Measurements from ENCODE around the gene SH3RF3. TPM values are rescaled to one million over a fixed set of nuclear protein-coding genes. Genes with fewer than 3 reads are reported as not detected.

SH3RF3 gene
- total RNA-seq, 2 experiments from 2014 or later = 1.4 TPM

- Mint-ChIP-seq H3K27me3 (no peaks in the 10 kb centered on the region), H3K9me3 (ENCODE audit: low read depth) (no peaks in the 10 kb centered on the region), H3K4me1 (peaks cover 26% of the 10 kb centered on the region), H3K36me3 (ENCODE audit: low read depth) (no peaks in the 10 kb centered on the region), H3K27ac (no peak overlapping the region), H3K4me3 (no peak overlapping the region)
- ATAC-seq (no peak), DNase-seq (no peak)
- ChIA-PET CTCF (interaction anchor here (0.9 to 1.0 kb wide), 2 partner anchors 14 to 159 kb away, joined by 3 read pairs; no protein-coding TSS in a partner anchor), POLR2A (no interaction called here)
- intact Hi-C loops (cut with DNase I, micrococcal nuclease) = no loop called here
Measured at GRCh38 chr2:109318150-109318948, 189.3 kb downstream of the SH3RF3 start.

- no peak overlapping the region for H3K4me3 Mint-ChIP-seq
- intact Hi-C loops (cut with DNase I, micrococcal nuclease) = no loop called here
Measured at GRCh38 chr2:109318949-109319342, 189.9 kb downstream of the SH3RF3 start.

GRCh38 chr2:109320195-109320922, 191.4 kb downstream of the SH3RF3 start:
- intact Hi-C loops (cut with DNase I, micrococcal nuclease) = no loop called here
- Mint-ChIP-seq H3K27ac (no peak overlapping the region), H3K4me1 (peaks cover 26% of the 10 kb centered on the region), H3K4me3 (no peak overlapping the region), H3K36me3 (ENCODE audit: low read depth) (no peaks in the 10 kb centered on the region), H3K9me3 (ENCODE audit: low read depth) (no peaks in the 10 kb centered on the region), H3K27me3 (no peaks in the 10 kb centered on the region)
- CTCF ChIA-PET = interaction anchor here (0.6 kb wide), 1 partner anchor 90 kb away, joined by 4 read pairs; no protein-coding TSS in a partner anchor
- POLR2A ChIA-PET = no interaction called here
- ATAC-seq (no peak), DNase-seq (no peak)

More at GRCh38 chr2:109318949-109319342, 189.9 kb downstream of the SH3RF3 start:
- no peak for DNase-seq
- ChIA-PET POLR2A (no interaction called here), CTCF (interaction anchor here (0.9 to 1.0 kb wide), 2 partner anchors 13 to 158 kb away, joined by 3 read pairs; no protein-coding TSS in a partner anchor)
- no peaks in the 10 kb centered on the region for H3K9me3 Mint-ChIP-seq (ENCODE audit: low read depth)
- no peak for ATAC-seq
- H3K27ac Mint-ChIP-seq = no peak overlapping the region
- H3K27me3 Mint-ChIP-seq = no peaks in the 10 kb centered on the region
- peaks cover 26% of the 10 kb centered on the region for H3K4me1 Mint-ChIP-seq
- no peaks in the 10 kb centered on the region for H3K36me3 Mint-ChIP-seq (ENCODE audit: low read depth)

- DNase-seq = no peak
- Mint-ChIP-seq H3K27me3 (no peaks in the 10 kb centered on the region), H3K27ac (no peak overlapping the region), H3K4me3 (no peak overlapping the region), H3K9me3 (ENCODE audit: low read depth) (no peaks in the 10 kb centered on the region), H3K36me3 (ENCODE audit: low read depth) (no peaks in the 10 kb centered on the region), H3K4me1 (peaks cover 19% of the 10 kb centered on the region)
- intact Hi-C loops (cut with DNase I, micrococcal nuclease) = no loop called here
- CTCF ChIA-PET = no interaction called here
- ATAC-seq = no peak
- POLR2A ChIA-PET = no interaction called here
Measured at GRCh38 chr2:109321570-109321969, 192.6 kb downstream of the SH3RF3 start.

DNA sequence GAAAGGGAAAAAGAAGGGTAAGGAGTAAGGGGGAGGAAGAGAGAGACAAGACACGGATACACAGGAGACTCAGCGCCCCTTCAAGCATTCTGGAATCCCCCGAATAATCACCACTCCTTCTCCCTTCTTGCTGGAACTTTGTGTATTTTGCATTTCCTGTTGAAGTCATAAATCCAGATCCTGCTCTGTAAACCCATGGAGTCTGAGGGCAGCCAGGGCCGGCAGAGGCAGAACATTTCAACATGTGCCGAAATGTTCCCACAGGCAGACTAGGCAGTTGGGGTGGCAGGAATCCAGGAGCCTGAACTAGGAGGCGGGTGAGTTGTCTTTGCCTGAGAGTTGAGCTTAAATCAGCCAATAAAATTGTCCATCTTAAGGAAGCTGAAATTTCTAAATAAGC, 193.1 kb downstream of the SH3RF3 start:
- H3K36me3 Mint-ChIP-seq (ENCODE audit: low read depth) = no peaks in the 10 kb centered on the region
- POLR2A ChIA-PET = no interaction called here
- DNase-seq (no peak), ATAC-seq (no peak)
- CTCF ChIA-PET = no interaction called here
- H3K27ac Mint-ChIP-seq = no peak overlapping the region
- H3K4me3 Mint-ChIP-seq = no peak overlapping the region
- peaks cover 16% of the 10 kb centered on the region for H3K4me1 Mint-ChIP-seq
- intact Hi-C loops (cut with DNase I, micrococcal nuclease) = no loop called here
- no peaks in the 10 kb centered on the region for H3K9me3 Mint-ChIP-seq (ENCODE audit: low read depth)
- H3K27me3 Mint-ChIP-seq = no peaks in the 10 kb centered on the region

DNA sequence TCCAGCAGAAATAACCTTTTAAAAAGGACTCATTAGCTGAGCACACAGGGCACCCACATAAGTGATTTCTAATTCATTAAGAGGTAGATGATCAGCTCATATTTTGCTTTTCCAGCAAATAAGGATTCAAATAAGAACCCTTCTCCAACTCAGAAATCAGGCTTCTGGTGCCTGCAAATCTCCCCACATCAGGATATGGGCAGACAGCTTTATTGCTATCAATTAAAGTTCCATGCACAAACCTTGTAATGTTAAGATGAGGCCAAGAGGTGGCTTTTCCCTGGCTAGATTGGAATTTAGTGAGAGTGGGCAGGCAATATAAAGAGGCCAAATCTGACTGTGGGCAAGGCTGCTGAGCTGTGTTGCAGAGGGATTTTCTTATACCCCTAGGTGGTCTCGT, 193.6 kb downstream of the SH3RF3 start:
- Mint-ChIP-seq H3K4me3 (no peak overlapping the region), H3K4me1 (peaks cover 16% of the 10 kb centered on the region), H3K9me3 (ENCODE audit: low read depth) (no peaks in the 10 kb centered on the region), H3K27me3 (no peaks in the 10 kb centered on the region), H3K36me3 (ENCODE audit: low read depth) (no peaks in the 10 kb centered on the region), H3K27ac (no peak overlapping the region)
- ChIA-PET POLR2A (no interaction called here), CTCF (interaction anchor here (0.7 kb wide), 1 partner anchor 97 kb away, joined by 3 read pairs; no protein-coding TSS in a partner anchor)
- intact Hi-C loops (cut with DNase I, micrococcal nuclease) = no loop called here
- ATAC-seq (no peak), DNase-seq (no peak)

GRCh38 chr2:109324861-109325260, 195.9 kb downstream of the SH3RF3 start:
- H3K4me1 Mint-ChIP-seq = peaks cover 8% of the 10 kb centered on the region
- H3K4me3 Mint-ChIP-seq = no peak overlapping the region
- CTCF ChIA-PET = no interaction called here
- no peak for ATAC-seq
- DNase-seq = no peak
- POLR2A ChIA-PET = no interaction called here
- H3K9me3 Mint-ChIP-seq (ENCODE audit: low read depth) = no peaks in the 10 kb centered on the region
- H3K27ac Mint-ChIP-seq = no peak overlapping the region
- H3K27me3 Mint-ChIP-seq = no peaks in the 10 kb centered on the region
- intact Hi-C loops (cut with DNase I, micrococcal nuclease) = no loop called here
- no peaks in the 10 kb centered on the region for H3K36me3 Mint-ChIP-seq (ENCODE audit: low read depth)

GRCh38 chr2:109325570-109325969, 196.6 kb downstream of the SH3RF3 start:
- no peaks in the 10 kb centered on the region for H3K9me3 Mint-ChIP-seq (ENCODE audit: low read depth)
- CTCF ChIA-PET = no interaction called here
- H3K4me1 Mint-ChIP-seq = peaks cover under 1% of the 10 kb centered on the region
- intact Hi-C loops (cut with DNase I, micrococcal nuclease) = no loop called here
- no peak overlapping the region for H3K4me3 Mint-ChIP-seq
- ATAC-seq (no peak), DNase-seq (no peak)
- POLR2A ChIA-PET = no interaction called here
- no peaks in the 10 kb centered on the region for H3K36me3 Mint-ChIP-seq (ENCODE audit: low read depth)
- H3K27me3 Mint-ChIP-seq = no peaks in the 10 kb centered on the region
- H3K27ac Mint-ChIP-seq = no peak overlapping the region

DNA sequence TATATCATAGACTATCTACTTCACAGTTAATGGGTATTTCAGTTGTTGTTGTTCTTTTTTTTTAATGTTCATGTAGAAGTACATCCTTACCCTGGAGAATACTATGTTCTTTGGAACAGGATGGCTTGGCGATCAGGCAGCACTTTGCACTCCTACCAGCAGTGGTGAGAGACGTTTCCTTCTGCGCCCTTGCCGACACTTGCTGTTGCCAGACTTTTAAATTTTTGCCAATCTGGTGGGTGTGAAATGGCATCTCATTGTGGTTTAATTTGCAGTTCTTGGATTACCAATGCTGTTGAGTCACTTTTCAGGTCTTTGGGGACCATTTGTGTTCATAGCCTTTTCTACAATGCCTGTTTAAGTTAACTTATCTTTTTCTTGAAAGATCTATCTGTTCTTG, 197.3 kb downstream of the SH3RF3 start:
- no peak overlapping the region for H3K27ac Mint-ChIP-seq
- no peaks in the 10 kb centered on the region for H3K4me1 Mint-ChIP-seq
- ChIA-PET POLR2A (no interaction called here), CTCF (no interaction called here)
- DNase-seq (no peak), ATAC-seq (no peak)
- no peak overlapping the region for H3K4me3 Mint-ChIP-seq
- no peaks in the 10 kb centered on the region for H3K36me3 Mint-ChIP-seq (ENCODE audit: low read depth)
- intact Hi-C loops (cut with DNase I, micrococcal nuclease) = no loop called here
- H3K9me3 Mint-ChIP-seq (ENCODE audit: low read depth) = no peaks in the 10 kb centered on the region
- no peaks in the 10 kb centered on the region for H3K27me3 Mint-ChIP-seq

DNA sequence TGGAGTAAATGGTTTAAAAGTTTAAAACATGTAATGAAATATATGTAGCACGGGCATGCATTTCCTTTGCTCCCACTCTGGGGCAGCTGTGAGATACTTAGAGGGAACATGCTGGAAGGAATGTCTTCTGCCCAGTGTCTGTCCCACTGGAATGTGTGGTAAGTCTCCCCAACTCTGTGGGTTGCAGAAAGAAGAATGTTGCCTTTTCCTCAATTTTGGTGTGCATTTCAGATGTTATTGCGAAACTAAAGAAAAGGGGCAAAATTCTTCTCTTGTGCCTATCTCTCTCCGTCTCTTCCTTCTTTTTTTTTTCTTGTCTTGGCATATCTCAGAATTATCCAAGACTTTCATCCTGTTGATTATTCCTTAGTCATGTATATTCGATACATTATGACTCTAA, 201.1 kb downstream of the SH3RF3 start:
- peaks cover 16% of the 10 kb centered on the region for H3K4me1 Mint-ChIP-seq
- H3K27ac Mint-ChIP-seq = no peak overlapping the region
- ChIA-PET POLR2A (no interaction called here), CTCF (interaction anchor here (0.6 kb wide), 1 partner anchor 184 kb away, joined by 4 read pairs; no protein-coding TSS in a partner anchor)
- no peak for DNase-seq
- H3K9me3 Mint-ChIP-seq (ENCODE audit: low read depth) = no peaks in the 10 kb centered on the region
- no peaks in the 10 kb centered on the region for H3K27me3 Mint-ChIP-seq
- ATAC-seq = no peak
- no peak overlapping the region for H3K4me3 Mint-ChIP-seq
- intact Hi-C loops (cut with DNase I, micrococcal nuclease) = loop anchor here in 1 of 2 experiments (5.0 kb wide), 1 partner anchor 182 kb away; no protein-coding TSS in a partner anchor
- H3K36me3 Mint-ChIP-seq (ENCODE audit: low read depth) = no peaks in the 10 kb centered on the region

DNA sequence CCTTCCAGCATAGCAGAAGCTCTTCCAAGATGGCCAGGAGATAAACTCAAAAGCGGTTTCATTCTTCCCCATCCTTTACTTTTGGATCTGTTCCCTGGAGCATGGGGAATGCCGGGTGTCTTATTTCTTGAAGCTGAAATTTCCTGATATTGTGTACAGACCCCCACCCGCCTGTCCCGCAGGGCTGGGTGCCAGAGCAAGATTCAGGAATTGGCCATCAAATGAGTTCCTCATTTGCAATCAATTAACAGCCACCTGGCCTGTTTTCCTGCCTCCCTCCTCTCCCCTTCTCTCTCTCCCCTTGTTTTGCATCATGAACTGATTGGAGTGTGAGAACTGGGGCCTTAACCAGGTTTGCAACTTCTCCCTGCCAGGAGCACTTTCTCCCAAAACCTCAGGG, 202.1 kb downstream of the SH3RF3 start:
- ChIA-PET POLR2A (no interaction called here), CTCF (no interaction called here)
- ATAC-seq = no peak
- intact Hi-C loops (cut with DNase I, micrococcal nuclease) = loop anchor here in 1 of 2 experiments (5.0 kb wide), 1 partner anchor 181 kb away; no protein-coding TSS in a partner anchor
- no peak overlapping the region for H3K27ac Mint-ChIP-seq
- no peak overlapping the region for H3K4me3 Mint-ChIP-seq
- DNase-seq = no peak
- H3K36me3 Mint-ChIP-seq (ENCODE audit: low read depth) = no peaks in the 10 kb centered on the region
- H3K4me1 Mint-ChIP-seq = peaks cover 26% of the 10 kb centered on the region
- H3K27me3 Mint-ChIP-seq = peaks cover 6% of the 10 kb centered on the region
- H3K9me3 Mint-ChIP-seq (ENCODE audit: low read depth) = no peaks in the 10 kb centered on the region

All from activated CD4-positive, alpha-beta T cell treated with anti-CD3 and anti-CD28 coated beads for 36 hours (primary cell).